ENCODE results near the gene LHFPL4. TPM values are rescaled to one million over a fixed set of nuclear protein-coding genes. Genes with fewer than 3 reads are reported as not detected.

Gene LHFPL4
- total RNA-seq, 1 experiment from 2014 or later, result not detected

GRCh38 chr3:9590282-9590791 is 36.7 kb upstream of the LHFPL4 start:
- H3K4me1 ChIP-seq, result no peaks in the 10 kb centered on the region
- TF ChIP-seq, protein P1, sequence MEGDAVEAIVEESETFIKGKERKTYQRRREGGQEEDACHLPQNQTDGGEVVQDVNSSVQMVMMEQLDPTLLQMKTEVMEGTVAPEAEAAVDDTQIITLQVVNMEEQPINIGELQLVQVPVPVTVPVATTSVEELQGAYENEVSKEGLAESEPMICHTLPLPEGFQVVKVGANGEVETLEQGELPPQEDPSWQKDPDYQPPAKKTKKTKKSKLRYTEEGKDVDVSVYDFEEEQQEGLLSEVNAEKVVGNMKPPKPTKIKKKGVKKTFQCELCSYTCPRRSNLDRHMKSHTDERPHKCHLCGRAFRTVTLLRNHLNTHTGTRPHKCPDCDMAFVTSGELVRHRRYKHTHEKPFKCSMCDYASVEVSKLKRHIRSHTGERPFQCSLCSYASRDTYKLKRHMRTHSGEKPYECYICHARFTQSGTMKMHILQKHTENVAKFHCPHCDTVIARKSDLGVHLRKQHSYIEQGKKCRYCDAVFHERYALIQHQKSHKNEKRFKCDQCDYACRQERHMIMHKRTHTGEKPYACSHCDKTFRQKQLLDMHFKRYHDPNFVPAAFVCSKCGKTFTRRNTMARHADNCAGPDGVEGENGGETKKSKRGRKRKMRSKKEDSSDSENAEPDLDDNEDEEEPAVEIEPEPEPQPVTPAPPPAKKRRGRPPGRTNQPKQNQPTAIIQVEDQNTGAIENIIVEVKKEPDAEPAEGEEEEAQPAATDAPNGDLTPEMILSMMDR (IDR thresholded peaks at IDR 0.05; ENCODE audit: insufficient read depth in 1 of 2, low read depth in 1 of 2, low read length in 1 of 2, severe bottlenecking in 1 of 2, unreplicated experiment in 1 of 2), result no peak
- Mint-ChIP-seq H3K9me3 (ENCODE audit: unreplicated experiment) (no peaks in the 10 kb centered on the region), H3K4me3 (ENCODE audit: unreplicated experiment) (no peak overlapping the region), H3K4me1 (ENCODE audit: low read depth, unreplicated experiment) (no peaks in the 10 kb centered on the region), H3K27me3 (ENCODE audit: insufficient read depth, unreplicated experiment) (peaks cover 2% of the 10 kb centered on the region), H3K36me3 (ENCODE audit: insufficient read depth, unreplicated experiment) (no peaks in the 10 kb centered on the region), H3K27ac (ENCODE audit: unreplicated experiment) (peak overlapping the region; percentile 53)
- ChIA-PET CTCF (no interaction called here), POLR2A (no interaction called here)
- no peak overlapping the region for H3K4me3 ChIP-seq (ENCODE audit: low read depth, low read length)
- H3K9me3 ChIP-seq, result no peaks in the 10 kb centered on the region
- DNase-seq, result no peak
- intact Hi-C loops (cut with micrococcal nuclease; ENCODE audit: unreplicated experiment), result no loop called here
- no peaks in the 10 kb centered on the region for H3K27me3 ChIP-seq (replicated peaks; ENCODE audit: control insufficient read depth, insufficient read depth, low read length)
- BruUV-seq (replicated peaks), result no TSS peak
- H3K36me3 ChIP-seq (ENCODE audit: control insufficient read depth, insufficient read depth, low read length), result no peaks in the 10 kb centered on the region

DNA sequence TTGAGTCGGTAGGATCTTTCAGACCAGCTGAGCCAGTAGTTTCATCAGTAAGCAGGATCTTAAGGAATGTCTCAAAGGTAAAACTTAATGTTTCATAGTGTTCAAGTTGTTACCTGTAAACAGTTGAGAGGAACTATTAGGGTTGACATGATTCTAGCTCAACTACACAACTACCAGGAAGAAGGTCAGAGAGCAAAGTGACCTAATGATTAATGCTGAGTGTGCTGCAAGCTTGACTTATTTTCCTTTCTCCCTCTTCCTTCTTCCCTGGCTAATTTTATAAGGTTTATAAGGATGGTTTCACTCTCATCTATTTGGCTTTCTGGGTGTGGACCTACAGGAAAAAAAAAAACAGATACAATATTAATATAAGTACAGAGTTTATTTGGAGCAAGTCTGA is 30.2 kb upstream of the LHFPL4 start:
- Histone ChIP-seq H3K9me3 (no peaks in the 10 kb centered on the region; the same call in 1 of the 2 replicates), H3K4me3 (ENCODE audit: low read depth, low read length) (no peak overlapping the region), H3K36me3 (ENCODE audit: control insufficient read depth, insufficient read depth, low read length) (no peaks in the 10 kb centered on the region), H3K27me3 (replicated peaks; ENCODE audit: control insufficient read depth, insufficient read depth, low read length) (no peaks in the 10 kb centered on the region), H3K4me1 (no peaks in the 10 kb centered on the region)
- Mint-ChIP-seq H3K27me3 (ENCODE audit: insufficient read depth, unreplicated experiment) (no peaks in the 10 kb centered on the region), H3K9me3 (ENCODE audit: unreplicated experiment) (peaks cover 12% of the 10 kb centered on the region), H3K27ac (ENCODE audit: unreplicated experiment) (no peak overlapping the region), H3K4me1 (ENCODE audit: low read depth, unreplicated experiment) (no peaks in the 10 kb centered on the region), H3K36me3 (ENCODE audit: insufficient read depth, unreplicated experiment) (no peaks in the 10 kb centered on the region), H3K4me3 (ENCODE audit: unreplicated experiment) (no peak overlapping the region)
- no peak for DNase-seq
- ChIA-PET CTCF (no interaction called here), POLR2A (no interaction called here)
- BruUV-seq (replicated peaks), result no TSS peak
- intact Hi-C loops (cut with micrococcal nuclease; ENCODE audit: unreplicated experiment), result no loop called here
- TF ChIP-seq, protein P1 (IDR thresholded peaks at IDR 0.05; ENCODE audit: insufficient read depth in 1 of 2, low read depth in 1 of 2, low read length in 1 of 2, severe bottlenecking in 1 of 2, unreplicated experiment in 1 of 2), result no peak

GRCh38 chr3:9583371-9583770 is 29.7 kb upstream of the LHFPL4 start:
- no peak overlapping the region for H3K4me3 Mint-ChIP-seq (ENCODE audit: unreplicated experiment)
- peaks cover 12% of the 10 kb centered on the region for H3K9me3 Mint-ChIP-seq (ENCODE audit: unreplicated experiment)
- no peaks in the 10 kb centered on the region for H3K27me3 Mint-ChIP-seq (ENCODE audit: insufficient read depth, unreplicated experiment)
- Histone ChIP-seq H3K4me3 (ENCODE audit: low read depth, low read length) (no peak overlapping the region), H3K4me1 (no peaks in the 10 kb centered on the region), H3K27me3 (replicated peaks; ENCODE audit: control insufficient read depth, insufficient read depth, low read length) (no peaks in the 10 kb centered on the region), H3K9me3 (no peaks in the 10 kb centered on the region; the same call in 1 of the 2 replicates), H3K36me3 (ENCODE audit: control insufficient read depth, insufficient read depth, low read length) (no peaks in the 10 kb centered on the region)
- TF ChIP-seq, protein P1 (IDR thresholded peaks at IDR 0.05; ENCODE audit: insufficient read depth in 1 of 2, low read depth in 1 of 2, low read length in 1 of 2, severe bottlenecking in 1 of 2, unreplicated experiment in 1 of 2), result no peak
- intact Hi-C loops (cut with micrococcal nuclease; ENCODE audit: unreplicated experiment), result no loop called here
- DNase-seq, result no peak
- no TSS peak for BruUV-seq (replicated peaks)
- H3K27ac Mint-ChIP-seq (ENCODE audit: unreplicated experiment), result no peak overlapping the region
- H3K36me3 Mint-ChIP-seq (ENCODE audit: insufficient read depth, unreplicated experiment), result no peaks in the 10 kb centered on the region
- ChIA-PET CTCF (no interaction called here), POLR2A (no interaction called here)
- H3K4me1 Mint-ChIP-seq (ENCODE audit: low read depth, unreplicated experiment), result no peaks in the 10 kb centered on the region
